ENCODE results near the gene PPHLN1.

DNA sequence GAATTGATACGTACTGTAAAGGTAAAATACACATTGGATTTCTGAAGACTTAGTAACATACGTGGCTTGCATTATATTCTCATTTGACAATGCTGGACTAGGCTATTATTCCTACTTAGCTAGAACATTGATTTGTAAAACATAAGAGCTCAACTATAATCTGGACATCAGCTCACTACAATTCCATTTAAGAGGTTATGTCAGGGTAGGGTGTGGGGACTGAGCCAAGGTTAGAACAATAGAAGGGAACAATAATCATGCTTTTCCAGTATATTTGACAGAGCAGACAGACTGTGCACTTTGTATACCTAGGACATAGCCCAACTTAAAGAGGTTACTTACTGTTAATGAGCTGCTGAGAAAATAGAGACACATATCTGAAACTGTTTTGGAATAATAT lies 10.9 kb upstream of the PPHLN1 start:
- TF ChIP-seq POLR2A (IDR thresholded peaks at IDR 0.05) = no peak
- TF ChIP-seq, protein P1, sequence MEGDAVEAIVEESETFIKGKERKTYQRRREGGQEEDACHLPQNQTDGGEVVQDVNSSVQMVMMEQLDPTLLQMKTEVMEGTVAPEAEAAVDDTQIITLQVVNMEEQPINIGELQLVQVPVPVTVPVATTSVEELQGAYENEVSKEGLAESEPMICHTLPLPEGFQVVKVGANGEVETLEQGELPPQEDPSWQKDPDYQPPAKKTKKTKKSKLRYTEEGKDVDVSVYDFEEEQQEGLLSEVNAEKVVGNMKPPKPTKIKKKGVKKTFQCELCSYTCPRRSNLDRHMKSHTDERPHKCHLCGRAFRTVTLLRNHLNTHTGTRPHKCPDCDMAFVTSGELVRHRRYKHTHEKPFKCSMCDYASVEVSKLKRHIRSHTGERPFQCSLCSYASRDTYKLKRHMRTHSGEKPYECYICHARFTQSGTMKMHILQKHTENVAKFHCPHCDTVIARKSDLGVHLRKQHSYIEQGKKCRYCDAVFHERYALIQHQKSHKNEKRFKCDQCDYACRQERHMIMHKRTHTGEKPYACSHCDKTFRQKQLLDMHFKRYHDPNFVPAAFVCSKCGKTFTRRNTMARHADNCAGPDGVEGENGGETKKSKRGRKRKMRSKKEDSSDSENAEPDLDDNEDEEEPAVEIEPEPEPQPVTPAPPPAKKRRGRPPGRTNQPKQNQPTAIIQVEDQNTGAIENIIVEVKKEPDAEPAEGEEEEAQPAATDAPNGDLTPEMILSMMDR (IDR thresholded peaks at IDR 0.05) = no peak

All from lower leg skin (tissue), 3 donors.